Esophagus squamous epithelium (tissue), 4 donors: ENCODE data around the gene ZNF14.

Source experiments
- POLR2A ChIP-seq, 4 donors: fragments of 450-650 bp; IDR thresholded peaks; one replicate each; pipeline ENCODE4 v1.6.1; 2017; ENCODE audit warnings: antibody characterized with exemption in 4 of 4, mild to moderate bottlenecking in 4 of 4, moderate library complexity in 3 of 4
- TF ChIP-seq, protein P1 (sequence below), 6 experiments: fragments of 450-650 bp in 4 of 6; fragments of 200-600 bp in 2 of 6; sonication (generic) in 2 of 6; IDR thresholded peaks; one replicate each; pipeline ENCODE4 v1.5.1; 2016 to 2019; ENCODE audit warnings: antibody characterized with exemption in 6 of 6, mild to moderate bottlenecking in 4 of 6, moderate library complexity in 4 of 6

DNA sequence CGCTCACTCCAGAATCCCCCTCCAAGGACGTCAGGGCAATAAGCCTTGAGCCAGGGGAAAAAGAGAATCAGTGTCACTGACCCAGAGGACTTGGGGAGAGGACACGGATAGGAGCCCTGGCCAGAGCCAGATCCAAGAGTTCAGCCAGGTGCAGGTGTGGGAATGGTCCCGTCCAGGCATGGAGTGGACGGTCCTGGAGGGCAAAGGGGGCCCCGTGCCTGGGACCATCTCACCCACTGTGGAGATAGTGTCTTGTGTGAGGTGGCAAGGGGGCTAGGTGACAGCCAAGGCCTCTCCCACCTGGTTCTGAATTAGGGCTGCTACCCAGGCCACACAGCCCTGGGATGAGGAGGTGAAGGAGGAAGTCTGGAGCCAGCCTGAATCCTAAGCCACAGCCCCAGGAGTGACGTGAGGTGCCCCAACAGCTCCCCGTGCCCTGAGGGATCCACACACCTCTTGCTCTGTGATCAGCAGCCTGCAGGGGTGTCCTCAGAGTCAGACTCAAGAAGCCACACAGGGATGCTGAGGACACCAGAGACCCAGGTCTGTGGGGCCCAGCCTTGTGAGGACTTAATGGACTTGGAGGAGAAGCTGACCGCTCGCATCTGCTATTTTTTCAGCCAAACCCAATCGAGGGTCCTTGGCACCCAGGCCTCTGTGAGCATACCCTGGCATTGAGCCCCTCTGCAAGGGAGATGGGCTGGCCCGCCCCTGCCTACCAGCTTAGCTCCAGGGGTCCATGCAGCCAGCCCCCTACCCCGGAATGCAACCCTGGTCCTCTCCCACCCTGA lies 16.4 kb upstream of the ZNF14 start:
- no peak for TF ChIP-seq POLR2A (IDR thresholded peaks at IDR 0.05)
- TF ChIP-seq, protein P1, sequence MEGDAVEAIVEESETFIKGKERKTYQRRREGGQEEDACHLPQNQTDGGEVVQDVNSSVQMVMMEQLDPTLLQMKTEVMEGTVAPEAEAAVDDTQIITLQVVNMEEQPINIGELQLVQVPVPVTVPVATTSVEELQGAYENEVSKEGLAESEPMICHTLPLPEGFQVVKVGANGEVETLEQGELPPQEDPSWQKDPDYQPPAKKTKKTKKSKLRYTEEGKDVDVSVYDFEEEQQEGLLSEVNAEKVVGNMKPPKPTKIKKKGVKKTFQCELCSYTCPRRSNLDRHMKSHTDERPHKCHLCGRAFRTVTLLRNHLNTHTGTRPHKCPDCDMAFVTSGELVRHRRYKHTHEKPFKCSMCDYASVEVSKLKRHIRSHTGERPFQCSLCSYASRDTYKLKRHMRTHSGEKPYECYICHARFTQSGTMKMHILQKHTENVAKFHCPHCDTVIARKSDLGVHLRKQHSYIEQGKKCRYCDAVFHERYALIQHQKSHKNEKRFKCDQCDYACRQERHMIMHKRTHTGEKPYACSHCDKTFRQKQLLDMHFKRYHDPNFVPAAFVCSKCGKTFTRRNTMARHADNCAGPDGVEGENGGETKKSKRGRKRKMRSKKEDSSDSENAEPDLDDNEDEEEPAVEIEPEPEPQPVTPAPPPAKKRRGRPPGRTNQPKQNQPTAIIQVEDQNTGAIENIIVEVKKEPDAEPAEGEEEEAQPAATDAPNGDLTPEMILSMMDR (IDR thresholded peaks at IDR 0.05) = no peak
